GM21576 (cell line): ENCODE data around the gene LRP8.
"Not testable (repeated sequence)": the region's sequence is repeated elsewhere in the genome, so short reads cannot be mapped to it uniquely, and the experiment has no call there.

Source experiments
- ATAC-seq: cut with Tn5 transposase; IDR thresholded peaks from one replicate; pipeline ENCODE4 v1.9.1; 2021; ENCODE audit warnings: mild to moderate bottlenecking, moderate library complexity; ENCODE audit not compliant: unreplicated experiment

Gene LRP8

DNA sequence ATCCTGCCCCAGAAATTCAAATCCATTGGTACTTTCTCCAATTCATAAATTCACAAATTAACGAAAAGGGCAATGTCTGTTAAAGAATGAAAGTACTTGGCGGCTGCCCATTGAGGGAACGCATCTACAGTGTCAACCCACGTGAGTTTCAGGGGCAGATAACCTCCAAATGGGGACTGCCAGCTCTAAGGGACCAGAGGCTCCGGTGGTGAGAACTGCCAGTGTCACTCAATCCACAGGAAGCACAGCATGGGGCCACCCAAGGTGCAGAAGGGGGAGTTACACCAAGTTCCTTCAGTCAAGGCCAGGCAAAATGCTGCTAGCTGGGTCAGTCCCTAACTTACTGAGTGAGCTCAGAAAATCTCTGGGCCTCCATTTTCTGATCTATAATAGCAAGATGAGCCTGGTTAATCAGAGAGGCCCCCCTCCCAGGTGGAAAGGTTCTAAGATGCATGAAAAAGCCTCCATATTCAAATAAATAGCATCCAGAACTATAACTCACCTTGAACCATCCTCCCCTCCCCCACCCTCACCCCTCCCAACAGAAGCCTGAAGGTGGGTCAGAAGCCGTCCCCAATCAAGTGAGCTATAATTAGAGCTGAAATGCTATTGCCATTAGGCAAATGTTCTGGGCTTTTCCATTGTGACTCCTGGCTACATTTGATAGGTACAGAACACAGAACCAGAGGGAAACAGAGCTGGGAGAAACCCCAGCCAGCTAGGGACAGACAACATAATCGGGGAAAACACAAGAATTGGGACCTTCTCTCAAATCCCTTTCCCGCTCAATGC lies 41.7 kb downstream of the LRP8 start:
- no peak for ATAC-seq

DNA sequence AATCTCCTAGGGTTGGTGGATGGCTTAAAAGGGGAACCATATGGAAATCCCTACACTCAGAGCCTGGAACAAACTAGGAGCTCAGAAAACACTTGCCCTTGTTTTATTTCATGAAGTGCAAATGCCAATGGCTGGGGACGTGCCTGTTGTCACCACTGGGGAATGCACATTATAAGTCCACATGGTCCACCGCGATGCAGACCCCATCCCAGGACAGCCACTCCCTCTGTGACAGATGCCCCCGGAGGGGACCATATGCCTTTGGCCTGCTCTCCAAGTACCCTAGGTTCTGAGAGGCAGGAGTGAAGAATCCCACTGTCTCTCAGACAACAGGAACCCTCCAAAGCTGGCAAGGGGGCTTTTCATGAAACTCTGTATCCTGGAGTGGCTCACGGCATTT lies 42.3 kb downstream of the LRP8 start:
- ATAC-seq: no peak

DNA sequence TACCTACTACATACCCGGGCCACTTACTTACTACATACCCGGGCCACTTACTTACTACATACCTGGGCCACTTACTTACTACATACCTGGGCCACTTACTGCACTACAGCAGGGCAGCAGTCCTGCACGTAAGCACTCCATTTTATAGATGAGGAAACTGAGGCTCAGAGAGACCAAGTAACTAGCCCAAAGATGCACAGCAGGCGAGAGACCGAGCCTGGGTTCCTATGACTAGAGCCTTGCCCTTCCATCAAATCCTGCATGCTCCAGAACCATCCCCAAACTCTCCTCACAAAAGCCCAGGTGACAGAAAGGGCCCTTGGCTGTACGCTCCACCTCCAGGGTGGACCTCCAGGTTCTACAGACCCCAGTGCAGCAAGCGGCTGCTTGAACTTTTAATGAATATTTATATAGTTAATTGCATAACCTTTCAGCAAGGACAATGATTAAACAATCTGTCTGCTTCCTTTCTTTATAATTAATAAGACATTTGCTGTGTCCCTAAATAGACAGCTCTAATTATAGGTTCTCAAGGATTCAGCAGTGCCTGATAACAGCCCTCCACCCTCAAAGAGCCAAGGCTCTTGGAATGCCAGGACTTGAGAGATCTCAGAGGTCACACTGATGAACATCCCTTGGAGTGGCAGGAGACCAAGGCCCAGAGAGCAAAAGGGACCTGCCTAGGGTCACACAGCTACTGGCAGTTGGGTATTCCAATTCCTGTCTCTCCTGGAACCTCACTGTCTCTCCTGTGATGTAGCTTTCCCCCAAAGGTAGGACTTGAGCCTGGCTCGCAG lies 43.4 kb downstream of the LRP8 start:
- no peak for ATAC-seq

DNA sequence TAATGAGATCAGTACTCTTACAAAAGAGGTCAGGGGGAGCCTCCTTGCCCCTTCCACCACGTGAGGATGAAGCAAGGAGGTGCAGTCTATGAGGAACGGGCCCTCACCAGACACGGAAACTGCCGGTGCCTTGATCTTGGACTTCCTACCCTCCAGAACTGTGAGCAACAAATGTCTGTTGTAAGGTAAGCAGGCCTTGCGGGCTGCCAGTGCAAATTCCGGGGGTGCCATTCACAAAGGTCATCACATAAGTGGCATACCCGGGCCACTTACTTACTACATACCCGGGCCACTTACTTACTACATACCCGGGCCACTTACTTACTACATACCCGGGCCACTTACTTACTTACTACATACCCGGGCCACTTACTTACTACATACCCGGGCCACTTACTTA lies 44.7 kb downstream of the LRP8 start:
- ATAC-seq: not testable (repeated sequence)

DNA sequence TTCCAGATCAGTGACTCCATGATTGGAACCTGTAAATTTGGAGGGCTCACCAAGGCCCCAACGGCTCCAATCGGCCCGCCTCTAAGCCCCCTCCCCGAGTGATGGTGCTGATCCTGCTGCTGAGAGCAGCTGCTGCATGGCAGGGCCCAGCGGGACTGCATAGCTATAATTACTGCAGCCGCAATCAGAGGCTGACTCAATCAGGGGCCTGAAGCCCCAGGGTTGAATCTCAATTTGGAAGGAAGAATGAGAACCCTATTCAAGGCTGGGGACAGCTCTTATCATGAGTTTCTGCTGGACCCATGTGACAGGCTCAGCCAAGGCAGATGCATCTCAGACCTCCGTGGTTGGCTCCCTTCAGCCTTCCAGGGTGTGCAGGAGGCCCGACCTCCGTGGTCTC lies 46.7 kb downstream of the LRP8 start:
- no peak for ATAC-seq

DNA sequence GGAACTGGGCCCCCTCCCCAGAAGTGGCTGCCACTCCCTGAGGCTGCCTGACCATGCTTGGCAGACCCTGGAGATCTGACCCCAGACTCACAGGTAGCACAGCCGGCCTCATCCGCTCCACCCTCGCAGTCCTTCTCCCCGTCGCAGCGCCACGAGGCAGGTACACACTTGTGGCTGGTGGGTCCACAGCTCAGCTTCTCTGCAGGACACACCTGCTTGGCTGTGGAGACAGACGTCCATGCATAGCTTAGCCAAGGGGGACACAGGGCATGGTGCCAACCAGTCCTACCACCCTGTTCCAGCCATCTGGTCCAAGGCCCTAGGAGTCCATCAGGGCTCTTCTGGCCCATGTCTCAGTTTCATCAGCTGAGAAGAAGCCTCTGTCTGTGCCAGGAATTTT lies 47.4 kb downstream of the LRP8 start:
- no peak for ATAC-seq

DNA sequence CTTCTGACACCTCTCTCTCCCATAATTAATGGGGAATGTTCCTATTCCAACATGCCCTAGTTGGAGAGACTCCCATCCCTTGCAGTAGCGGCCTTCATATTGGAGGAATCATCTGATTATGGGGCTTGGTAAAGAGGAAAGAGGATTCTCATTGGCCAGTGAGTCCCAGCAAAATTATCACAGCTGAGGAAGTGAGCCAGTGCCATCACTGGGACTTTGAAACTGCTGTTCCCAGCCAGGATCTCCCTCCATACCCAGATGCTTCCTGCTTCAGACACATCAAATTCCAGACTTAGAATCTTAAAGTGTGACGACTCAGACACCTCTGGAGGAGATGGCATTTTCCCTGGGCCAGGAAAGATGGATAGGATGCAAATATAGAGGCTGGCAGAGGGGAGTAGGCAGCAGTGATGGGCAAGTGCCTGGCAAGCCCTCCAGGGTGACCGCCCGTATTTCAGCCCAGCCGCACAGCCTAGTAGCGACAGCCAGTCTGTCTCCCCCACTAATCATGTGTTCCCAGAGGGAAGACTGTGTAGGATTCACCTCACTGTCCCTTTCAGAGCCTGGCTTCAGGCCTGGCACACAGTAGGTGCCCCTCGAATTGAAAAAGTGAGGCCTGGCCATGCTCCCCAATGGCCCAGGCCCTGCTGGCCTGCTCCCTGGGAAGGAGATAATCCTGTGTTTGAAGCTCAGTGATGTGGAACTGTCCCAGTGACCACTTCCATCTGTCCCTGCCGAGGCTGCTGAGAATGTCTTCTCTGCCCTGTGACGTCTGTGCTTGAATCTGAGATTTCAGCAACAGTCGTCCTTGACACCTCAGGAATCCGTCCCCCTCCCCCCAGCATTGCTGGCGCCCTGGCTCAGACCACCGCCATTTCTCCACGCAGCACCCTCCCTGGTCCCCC lies 48.3 kb downstream of the LRP8 start:
- ATAC-seq: no peak

DNA sequence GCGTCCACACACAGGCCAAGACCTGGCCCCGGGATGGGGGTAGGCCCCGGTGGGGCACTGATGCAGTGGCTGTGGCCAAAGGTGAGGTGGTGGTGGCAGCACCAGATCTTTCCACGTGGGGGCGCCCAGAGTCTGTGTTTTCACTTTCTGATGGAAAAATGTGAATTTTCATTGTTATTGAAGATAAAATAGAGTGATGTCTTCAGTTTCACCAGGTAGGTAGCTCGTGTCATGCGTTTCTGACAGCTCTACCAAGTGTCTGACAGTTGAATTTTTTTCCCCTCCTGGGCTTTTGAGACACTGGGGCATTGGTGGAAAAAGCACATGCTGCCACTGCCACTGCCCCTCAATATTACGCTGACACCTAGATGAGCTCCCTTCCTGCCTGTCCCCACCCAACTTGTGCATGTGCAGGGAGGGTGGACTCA lies 49.6 kb downstream of the LRP8 start:
- no peak for ATAC-seq

DNA sequence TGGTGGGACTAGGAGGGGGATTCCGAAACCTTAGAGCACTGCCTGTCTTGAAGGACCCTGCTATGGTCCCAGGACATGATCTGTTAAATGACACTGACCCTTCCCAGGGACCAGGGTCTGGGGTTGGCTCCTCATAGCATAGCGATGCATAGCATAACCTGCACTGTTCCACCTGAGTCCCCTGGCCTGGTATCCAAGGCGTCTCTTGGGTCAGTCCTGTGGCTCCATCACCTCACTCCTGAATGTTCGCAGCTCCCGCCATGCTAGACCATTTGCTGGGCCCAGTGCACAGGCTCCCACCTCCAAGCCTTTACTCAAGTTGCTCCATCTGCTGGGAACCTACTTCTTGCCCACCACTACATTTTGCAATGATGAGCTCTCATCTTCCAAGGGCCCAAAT lies 50.5 kb downstream of the LRP8 start:
- ATAC-seq: no peak

DNA sequence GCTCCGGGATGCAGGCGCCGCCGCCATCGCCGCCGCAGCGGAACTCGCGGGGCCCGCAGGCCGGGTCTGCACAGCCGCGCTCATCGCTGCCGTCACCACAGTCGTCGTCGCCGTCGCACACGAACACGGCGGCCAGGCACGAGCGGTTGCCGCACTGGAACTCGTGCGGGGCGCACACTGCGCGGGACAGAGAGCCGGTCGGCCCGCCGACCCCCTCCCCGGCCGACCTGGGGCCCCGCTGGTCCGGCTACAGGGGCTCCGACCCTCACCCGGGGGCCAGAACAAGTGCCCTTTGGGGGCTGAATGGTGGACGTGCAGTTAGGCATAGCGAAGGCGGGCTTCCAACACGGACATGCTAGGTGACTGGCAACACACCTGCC lies 51.0 kb downstream of the LRP8 start:
- no peak for ATAC-seq

DNA sequence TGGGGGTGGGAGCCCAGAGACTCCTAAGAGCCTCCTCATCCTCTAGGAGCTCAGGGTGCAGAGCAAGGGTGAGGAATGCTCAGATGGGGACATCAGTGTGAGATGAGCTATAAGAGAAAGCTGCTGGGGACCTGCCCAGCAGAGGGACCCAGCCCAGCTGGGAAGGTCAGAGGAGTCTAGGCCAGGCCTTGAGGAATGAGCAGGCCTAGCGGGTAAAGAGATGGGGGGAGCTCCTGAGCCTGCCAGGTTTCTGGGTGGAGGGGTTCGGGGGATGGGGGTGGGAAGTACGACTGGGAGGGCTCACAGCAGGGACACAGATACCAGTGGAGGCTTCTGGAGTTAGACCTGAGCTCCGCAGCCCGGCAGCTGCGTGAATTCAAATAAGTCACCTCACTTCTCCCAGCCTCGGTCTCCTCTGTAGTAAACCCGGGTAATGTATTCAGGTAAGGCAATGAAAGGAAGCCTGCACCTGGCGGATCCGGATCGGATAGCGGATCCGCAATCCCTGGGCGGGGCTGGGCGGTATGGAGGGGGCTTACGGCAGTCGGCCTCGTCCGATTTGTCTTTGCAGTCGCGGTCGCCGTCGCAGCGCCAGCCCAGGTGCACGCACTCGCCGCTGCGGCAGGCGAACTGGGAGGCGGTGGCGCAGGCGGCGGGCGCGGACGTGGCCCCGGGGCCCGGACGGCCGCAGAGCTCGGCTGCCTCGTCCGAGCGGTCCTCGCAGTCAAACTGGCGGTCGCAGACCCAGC lies 51.5 kb downstream of the LRP8 start:
- no peak for ATAC-seq

DNA sequence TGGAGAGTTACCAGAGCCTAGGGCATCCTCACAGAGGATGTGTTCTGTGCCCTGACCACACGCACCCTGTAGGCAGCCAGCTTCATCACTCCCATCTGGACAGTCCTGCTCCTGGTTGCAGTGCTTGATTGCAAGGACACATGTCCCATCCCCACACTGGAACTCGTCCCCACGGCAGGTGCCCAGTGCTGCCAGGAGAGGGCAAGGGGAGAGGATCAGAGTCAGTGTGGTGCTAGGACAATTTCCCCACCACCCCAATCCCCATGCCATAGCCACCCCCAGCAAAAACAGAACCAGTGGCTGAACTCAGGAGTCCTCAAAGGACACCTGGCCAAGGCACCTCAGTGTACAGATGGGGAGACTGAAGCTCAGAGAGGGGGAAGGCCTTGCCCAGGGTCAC lies 52.3 kb downstream of the LRP8 start:
- no peak for ATAC-seq

DNA sequence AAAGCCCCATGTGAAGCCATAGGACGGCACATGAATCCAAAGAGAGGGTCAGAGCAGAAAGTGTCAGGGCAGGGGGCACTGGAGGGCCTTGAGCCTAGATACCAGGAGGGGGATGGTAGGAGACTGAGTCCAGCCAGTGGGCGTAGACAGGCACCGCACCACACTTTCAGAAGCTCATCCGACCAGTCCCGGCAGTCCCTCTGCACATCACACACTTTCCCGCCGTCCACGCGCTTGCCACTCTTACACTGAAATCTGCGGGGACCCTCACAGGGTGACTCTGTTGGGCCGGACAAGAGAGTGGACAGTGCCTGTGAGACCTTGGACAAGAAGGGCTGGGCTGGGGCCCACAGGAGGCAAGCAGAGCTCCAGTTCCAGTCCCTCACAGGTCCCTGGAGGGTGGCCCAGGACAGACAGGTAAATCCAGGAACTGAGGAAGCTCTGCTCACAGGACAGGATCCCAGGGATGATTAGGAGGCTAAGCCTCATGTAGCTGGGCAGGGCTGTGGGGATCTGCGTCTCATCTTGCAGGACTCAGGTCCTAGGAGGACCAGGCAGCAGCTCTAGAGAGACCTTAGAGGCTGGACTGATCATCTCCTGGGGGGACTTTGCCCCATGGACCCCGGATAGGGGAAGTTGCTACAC lies 53.2 kb downstream of the LRP8 start:
- ATAC-seq: no peak

DNA sequence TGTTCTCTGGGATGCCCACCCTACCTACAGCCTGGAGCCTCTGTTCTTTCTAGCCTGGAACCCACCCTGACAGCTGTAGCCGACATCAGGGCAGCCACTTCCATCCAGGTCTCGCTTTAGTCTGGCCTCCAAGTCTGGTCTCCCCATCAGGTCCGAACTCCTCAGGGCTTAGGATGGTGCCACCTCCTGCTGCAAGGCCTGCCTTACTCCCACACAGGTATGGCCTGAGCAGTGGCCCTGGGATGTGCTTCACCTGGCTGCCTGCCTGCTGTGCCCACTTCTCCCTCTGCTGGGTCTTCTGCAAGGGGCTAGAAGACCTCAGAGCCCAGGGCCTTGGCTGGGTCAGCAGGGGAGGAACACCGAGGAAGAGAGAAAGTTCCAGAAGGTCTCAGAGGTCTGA lies 53.8 kb downstream of the LRP8 start:
- ATAC-seq: no peak

DNA sequence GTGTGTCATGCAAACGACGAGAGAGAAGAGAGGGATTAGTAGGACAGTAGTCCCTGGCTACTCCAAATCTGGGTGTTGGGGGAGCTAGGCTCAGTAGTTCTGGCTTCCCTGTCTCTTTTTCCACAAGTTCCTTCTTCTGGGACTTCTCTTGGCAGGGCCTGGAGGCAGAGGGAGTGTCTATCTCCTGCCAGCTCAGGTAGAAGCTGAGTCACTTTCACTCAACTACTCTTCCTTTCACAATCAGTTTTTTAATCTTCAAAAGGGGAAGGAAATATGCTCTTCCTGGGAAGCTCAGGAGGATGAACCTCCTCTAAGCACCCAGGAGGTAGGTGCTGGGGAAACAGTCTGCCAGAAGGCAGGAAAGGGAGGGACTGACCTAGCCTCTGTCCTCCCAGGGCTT lies 54.3 kb downstream of the LRP8 start:
- no peak for ATAC-seq

DNA sequence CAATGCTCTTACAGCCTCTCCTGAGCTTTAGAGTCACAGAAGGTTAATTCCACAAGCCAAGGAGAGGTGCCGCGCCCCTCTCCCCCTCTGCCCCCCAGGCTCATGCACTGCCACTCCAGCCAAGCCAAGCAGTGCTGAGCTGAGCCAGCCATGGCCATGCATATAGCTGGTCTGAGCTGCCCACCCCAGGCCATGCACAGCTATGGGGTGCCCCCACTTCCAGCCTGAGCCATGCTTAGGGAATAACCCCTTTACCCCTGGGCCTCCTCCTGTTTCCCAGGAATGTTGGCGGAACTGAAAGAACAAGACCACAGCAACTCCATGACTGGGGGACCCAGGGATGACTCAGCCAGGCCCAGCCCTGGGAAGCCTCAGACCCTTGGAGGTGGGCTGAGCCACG lies 55.5 kb downstream of the LRP8 start:
- ATAC-seq: no peak

DNA sequence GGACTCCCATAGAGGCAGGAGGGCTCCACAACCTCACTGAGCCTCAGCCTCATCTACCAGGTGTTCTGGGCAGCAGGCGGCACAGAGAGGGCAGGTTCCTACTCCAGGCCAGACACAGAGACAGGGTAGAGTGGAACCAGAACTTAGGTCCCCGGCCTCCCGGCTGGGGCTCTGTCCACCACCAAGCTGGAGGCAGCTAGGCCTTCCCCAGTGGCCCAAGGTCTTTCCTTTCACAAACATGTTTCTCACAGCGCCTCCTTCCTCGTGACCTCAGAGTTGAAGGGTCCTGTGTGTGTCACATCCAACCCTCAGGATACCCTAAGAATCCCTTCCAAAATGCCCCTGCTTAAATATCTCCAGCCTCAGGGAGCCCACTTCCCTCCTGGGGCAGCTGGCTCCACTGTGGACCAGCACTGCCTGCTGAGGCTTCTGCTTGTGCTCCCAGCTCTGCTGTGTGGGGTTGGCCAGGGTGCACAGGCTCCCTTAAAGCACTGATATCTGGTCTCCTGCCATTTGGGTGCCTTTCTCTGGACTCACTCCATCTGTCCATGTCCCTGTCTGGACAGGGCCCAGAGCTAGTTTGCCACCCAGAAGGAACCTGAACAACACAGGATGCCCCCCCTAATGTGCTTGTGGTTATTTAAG lies 56.3 kb downstream of the LRP8 start:
- ATAC-seq: no peak

DNA sequence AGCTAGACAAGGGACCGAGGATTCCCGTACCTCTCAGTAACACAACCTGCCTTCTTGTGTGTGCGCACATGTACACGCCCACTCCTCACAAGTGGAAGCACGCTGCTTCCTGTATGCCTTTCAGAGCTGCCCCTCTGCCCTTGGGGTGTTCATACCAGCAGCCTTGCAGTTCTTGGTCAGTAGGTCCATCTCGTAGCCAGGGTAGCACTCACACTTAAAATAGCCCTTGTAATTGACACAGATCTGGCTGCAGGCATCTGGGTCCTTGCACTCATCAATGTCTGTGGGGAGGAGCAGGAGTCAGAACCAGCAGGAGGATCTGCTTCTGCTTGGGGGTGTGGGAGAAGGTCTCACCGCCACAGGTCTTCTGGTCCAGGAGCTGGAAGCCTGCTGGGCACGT lies 57.0 kb downstream of the LRP8 start:
- ATAC-seq: no peak

DNA sequence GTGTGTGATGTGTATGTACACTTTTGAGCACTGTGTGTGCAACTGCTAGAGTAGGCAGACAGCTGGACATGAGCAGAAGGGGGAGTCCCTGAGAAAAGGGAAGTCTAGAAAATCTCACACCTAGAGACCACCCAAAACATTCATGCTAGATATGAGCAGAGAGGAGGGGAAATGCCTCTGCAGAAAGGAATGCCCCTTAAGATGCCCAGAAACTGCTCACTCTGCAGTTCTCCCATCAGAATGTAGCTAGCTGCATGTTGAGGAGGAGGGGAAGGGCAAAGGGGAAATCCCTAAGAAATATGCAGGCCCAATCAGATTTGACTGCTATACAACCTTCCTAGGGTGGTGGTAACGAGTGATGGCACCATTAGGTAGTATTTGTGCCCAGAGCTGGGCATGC lies 57.8 kb downstream of the LRP8 start:
- no peak for ATAC-seq

DNA sequence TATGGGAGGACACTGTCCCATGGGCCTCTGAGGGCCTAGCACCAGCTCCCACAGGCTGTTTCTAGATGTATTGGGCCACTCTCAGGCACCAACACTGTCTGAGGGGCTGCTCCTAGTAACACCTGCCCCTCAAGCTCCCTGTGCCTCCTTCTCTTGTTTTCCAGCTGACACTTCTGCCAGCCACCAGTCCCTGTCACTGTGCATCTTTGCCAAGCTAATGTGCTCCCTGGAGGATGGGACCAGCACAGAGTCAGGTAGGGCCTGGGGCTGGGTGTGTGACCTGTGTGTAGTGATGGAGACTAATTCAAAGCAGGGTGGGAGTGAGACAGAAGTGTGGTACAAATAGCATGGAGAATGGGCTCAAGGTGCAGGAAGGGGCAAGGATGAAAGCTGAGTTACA lies 60.1 kb downstream of the LRP8 start:
- no peak for ATAC-seq
